OCI-LY3 (cell line): ENCODE results near the gene LRFN5.

Experiments
- EZH2phosphoT487 ChIP-seq: fragments of 200-600 bp; shearing (Covaris generic); IDR thresholded peaks from 2 replicates; pipeline ENCODE4 v1.6.1; 2018; ENCODE audit warnings: antibody characterized with exemption, mixed run types, low read depth
- TF ChIP-seq, protein P1 (sequence below): fragments of 200-600, 300-600 bp; sonication (generic); IDR thresholded peaks from 2 replicates; pipeline ENCODE4 v1.5.1; 2014; ENCODE audit warnings: antibody characterized with exemption, low read length, low read depth

DNA sequence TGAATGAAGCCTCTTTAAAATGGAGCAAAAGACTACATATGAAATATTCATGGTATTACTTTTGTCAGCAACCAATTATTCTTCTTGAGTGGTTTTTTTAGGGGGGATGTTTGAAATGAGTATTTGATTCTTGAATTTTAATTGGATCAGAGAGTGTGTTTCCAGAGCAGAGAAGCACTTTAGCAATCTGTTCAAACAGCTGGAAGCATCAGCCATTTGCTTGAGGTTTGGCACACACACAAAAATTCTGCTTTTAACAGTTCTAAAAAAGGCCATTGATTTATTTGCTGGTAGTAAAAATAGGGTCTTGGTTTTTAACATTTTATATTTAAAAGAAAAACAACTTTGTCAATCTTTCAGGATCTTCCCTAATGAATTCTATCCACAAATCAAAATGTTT, 292.7 kb downstream of the LRFN5 start:
- TF ChIP-seq, protein P1, sequence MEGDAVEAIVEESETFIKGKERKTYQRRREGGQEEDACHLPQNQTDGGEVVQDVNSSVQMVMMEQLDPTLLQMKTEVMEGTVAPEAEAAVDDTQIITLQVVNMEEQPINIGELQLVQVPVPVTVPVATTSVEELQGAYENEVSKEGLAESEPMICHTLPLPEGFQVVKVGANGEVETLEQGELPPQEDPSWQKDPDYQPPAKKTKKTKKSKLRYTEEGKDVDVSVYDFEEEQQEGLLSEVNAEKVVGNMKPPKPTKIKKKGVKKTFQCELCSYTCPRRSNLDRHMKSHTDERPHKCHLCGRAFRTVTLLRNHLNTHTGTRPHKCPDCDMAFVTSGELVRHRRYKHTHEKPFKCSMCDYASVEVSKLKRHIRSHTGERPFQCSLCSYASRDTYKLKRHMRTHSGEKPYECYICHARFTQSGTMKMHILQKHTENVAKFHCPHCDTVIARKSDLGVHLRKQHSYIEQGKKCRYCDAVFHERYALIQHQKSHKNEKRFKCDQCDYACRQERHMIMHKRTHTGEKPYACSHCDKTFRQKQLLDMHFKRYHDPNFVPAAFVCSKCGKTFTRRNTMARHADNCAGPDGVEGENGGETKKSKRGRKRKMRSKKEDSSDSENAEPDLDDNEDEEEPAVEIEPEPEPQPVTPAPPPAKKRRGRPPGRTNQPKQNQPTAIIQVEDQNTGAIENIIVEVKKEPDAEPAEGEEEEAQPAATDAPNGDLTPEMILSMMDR: no peak
- no peak for TF ChIP-seq EZH2phosphoT487
